Hippocampal formation (tissue), 2 donors: ENCODE measurements around the gene METTL23.
"Not testable (repeated sequence)": the region's sequence is repeated elsewhere in the genome, so short reads cannot be mapped to it uniquely, and the experiment has no call there.

Source experiments
- DNase-seq, 2 donors: peaks; one replicate each; lab custom pipeline; 2025; lab: John Stamatoyannopoulos, UW

METTL23 gene

DNA sequence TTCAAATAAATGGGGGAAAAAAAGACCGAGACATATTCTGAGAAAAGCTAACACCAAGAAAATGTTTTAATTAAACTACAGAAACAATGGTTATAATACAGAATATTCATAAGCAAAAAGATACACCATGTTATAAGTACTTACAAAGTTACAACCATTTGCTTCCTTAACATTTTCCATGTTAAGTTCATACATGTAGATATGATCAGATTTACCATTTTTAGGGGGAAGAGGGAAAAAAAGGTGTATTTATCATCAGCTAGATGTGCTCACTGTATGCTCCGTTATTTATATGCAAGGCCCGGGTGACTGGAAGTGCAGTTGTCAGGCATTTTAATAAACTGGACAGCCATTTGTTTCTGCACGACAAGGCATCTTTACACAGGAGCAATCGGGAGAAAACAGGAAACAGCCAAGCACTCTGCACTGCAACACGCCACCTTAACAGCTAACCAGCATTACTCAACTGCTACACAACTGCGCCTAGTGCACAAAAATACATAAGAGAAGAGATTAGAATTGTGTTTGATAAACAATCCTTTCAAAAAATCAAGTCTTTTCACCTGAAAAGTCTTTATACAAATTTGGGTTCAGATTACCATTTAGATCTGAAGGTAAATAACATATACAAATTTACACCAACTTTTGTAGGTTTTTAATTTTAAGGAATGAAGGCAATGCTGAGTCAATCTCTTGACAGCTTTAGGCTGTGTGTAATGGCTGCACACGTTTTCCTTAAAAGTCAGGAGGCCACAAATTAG is 7.6 kb downstream of the METTL23 start:
- DNase-seq = no peak

DNA sequence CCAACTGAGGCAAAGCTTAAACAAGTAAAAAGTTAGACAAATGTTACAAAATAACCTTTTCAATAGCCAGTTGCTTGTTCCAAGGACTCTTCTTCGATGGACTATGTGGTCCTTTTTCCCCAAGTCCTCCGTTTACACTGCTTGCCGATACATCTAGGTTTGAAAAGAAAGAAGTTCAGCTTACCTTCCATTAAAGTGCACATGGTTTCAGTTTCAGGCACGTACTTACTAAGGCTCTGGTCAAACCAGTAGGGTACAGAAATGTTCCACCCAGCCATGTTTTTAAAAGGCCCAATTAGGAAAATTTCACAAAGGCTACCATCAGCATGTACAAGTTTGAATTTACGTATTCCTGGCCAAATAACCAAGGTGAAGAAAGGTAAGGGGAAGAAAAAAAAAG is 8.4 kb downstream of the METTL23 start:
- DNase-seq = no peak

DNA sequence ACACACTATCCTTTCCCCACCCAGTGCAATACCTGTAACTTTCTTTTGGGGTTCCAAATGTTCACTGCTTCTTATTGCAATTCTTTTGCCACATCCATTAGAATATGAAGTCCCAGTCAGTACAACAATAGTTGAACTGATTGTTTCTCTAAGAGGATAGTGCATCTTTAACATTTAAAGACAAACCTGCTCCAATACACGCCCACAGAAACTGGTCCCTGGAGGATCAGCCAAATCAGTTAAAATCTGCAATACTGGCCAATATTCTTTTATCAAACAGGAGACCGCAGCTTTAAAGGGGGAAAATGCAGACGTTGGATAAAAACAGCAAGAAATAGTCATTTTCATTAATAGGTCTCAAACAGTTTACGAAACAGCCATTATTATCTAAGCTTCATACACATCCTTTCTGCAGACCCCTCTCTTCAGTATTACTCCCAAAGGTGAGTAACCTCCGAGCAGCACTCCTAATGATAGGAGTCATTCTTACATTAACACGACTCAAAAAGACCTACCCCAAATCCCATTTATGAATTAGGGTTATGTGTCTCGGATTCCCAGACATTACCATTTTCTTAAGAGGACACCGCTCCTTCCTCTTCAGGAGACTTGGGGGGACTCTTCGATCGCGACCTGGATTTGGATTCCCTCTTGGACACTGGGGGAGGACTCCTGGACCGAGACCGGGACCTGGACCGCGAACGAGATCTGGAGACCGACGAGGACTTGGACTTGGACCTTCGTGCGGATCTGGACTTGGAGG is 9.1 kb downstream of the METTL23 start:
- no peak for DNase-seq

DNA sequence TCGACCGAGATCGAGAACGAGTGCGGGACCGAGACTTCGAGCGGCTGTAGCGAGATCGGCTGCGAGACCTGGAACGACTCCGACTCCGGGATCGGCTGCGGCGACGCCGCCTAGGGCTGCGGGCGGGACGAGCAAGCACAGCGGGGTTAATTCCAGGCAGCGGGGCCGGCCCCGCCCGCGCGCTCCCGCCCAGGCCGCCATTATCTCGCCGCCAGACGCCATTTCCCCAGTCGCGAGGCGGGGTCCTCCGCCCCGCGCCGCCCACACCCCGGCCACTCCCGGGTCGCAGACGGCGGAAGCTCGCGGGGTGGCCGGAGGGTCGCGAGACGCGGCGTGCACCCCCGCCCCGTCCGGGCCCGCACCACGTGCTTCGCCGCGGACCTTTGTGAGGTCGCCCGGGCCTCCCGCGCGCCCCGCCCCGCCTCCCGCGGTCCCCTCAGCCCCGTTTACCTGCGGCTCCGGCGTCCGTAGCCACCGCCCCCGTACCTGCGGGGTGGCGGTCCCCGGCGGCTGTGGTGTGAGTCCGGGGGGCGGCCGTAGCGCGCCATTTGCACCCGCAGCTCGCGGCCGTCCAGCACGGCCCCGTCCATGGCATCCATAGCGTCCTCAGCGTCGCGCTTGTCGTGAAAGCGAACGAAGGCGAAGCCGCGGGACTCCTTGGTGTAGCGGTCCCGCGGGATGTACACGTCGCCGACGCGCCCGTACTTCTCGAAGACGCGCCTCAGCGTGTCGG is 9.9 kb downstream of the METTL23 start:
- DNase-seq = peak; percentile 60 to 67

GRCh38 chr17:76737082-76737675 is 10.5 kb downstream of the METTL23 start, which contains the start of gene SRSF2:
TSS of gene SRSF2 (minus strand) at chr17:76737331. CDS start at chr17:76737160, 171 bp downstream.
- DNase-seq = peak; percentile 96 to 97

DNA sequence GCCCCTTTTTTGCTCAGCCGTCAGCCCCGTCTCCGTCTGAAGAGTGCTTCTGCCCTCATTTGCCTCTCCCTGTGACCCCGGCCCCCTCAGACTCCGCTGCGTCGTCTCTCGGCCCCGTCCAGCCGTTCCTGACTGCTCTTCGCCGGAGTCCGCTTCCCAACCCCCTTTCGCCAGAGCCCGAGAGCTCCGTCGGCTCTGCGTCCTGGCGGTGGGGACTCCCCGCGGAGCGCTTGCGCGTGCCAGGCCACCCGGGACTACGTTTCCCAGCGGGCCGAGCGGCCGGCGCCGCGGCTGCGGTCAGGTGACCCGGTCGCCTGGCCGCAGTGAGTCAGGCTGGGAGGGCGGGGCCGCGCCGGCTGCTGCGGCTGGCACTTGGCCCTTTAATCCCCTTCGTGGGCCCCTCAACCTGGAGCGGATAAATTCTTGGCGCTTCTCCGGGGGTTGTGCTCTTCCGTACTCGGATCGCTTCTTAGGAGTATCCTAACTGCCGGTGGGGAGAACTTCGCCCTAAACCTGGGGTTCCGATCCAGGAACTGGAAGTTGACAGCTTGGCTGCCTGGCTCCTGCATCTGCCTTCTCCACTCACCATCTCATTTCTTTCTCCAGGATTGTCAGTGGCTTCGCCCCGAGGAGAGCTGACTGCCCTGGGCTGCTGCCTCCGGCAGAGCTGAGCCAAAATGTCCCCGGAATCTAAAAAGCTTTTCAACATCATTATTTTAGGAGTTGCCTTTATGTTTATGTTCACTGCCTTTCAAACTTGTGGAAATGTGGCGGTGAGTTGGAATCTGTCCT is 11.2 kb downstream of the METTL23 start, which contains the start of gene MFSD11:
TSS of gene MFSD11 (plus strand) at position 444 of the 792 bp plus-strand sequence. CDS start at position 678, 234 bp downstream.
- DNase-seq = peak; percentile 81 to 90

GRCh38 chr17:76738468-76738850 is 11.8 kb downstream of the METTL23 start:
- no peak for DNase-seq

DNA sequence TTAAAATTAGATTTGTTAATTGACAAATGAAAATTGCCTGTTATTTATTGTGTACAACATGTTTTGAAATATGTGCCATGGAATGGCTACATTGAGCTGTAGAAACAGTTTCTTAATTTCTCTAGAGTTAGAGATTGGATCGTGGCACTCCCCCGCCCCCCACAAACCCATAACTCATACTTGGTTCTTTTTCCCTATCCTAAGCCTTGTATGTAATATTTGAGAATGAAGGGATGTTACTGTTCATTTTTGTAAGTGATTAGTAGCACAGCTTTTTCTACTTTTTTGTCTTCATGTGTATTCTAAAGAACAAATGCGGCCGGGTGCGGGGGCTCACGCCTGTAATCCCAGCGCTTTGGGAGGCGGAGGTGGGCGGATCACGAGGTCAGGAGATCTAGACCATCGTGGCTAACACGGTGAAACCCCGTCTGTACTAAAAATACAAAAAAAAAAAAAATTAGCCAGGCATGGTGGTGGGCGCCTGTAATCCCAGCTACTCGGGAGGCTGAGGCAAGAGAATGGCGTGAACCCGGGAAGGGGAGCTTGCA is 13.0 kb downstream of the METTL23 start:
- not testable (repeated sequence) for DNase-seq

- DNase-seq = no peak
These were observed 13.9 kb downstream of the METTL23 start for GRCh38 chr17:76740329-76741118.

GRCh38 chr17:76742958-76743357 is 16.3 kb downstream of the METTL23 start:
- no peak for DNase-seq

- DNase-seq = no peak
These were observed 18.1 kb downstream of the METTL23 start for GRCh38 chr17:76744747-76745146.

DNA sequence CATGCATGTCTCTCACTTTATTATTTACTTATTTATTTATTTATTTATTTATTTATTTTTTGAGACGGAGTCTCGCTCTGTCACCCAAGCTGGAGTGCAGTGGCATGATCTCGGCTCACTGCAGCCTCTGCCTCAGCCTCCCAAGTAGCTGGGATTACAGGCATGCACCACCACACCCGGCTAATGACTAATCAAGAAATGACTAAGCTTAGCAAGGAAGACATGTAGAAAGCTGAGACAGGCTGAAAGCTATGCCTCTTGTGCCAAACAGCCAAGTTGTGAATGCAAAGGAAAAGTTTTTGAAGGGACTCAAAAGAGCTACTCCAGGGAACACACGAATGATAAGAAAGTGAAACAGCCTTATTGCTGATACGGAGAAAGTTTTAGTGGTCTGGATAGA is 19.1 kb downstream of the METTL23 start:
- DNase-seq = not testable (repeated sequence)

GRCh38 chr17:76747716-76748363 is 21.2 kb downstream of the METTL23 start:
- no peak for DNase-seq

DNA sequence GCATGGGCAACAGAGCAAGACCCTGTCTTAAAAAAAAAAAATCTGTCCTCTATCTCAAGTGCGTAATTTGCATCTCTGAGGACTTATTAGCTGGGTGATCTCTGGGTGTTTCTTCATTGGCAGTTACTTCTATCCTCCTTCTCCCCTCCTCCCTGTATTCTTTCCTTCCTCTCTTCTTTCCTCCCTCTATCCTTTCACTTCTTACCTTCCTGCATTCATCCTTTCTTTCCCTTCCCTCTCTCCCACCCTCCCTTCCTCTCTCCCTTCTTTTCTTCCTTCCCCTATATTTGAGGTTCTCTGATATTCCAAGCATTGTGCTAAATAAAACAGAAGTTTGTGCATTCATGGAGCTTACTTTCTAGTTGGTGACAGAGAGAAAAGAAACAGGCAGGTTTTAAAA is 22.0 kb downstream of the METTL23 start:
- DNase-seq = no peak

- DNase-seq = no peak
These were observed 24.9 kb downstream of the METTL23 start for GRCh38 chr17:76751416-76751993.

GRCh38 chr17:76752006-76752405 is 25.4 kb downstream of the METTL23 start:
- DNase-seq = no peak

DNA sequence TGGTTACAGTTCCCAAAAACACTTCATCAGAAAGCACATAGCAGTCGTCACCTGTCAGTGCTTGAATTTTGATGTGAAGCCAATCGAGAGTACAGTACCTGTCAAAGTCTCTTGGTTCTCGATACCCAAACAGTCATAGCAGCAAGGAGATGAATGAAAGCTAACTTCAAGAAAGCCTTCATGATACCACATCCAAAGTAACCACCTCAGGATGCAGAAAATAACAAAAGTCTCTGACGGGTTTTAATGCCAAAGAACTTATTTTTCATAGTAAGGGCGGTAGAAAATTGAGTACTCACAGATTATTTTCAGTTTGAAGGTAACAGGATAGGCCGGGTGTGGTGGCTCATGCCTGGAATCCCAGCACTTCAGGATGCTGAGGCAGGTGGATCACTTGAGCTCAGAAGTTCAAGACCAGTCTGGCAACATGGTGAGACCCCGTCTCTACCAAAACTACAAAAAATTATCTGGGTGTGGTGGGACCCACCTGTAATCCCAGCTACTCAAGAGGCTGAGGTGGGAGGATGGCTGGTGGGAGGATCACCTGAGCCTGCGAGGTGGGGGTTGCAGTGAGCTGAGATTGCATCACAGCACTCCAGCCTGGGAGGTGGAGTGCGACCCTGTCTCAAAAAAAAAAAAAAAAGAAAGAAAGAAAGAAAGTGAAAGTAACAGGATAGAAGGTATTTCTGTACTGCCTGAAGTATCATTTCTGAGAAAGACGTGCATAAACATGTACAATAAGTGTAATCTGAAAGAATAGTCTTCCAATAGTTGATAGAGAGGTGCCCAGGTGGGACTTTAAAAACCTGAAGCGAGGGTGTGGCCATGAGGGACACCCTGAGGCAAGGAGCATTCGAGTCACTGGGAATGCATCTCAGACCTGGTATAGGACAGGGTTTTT is 26.7 kb downstream of the METTL23 start:
- DNase-seq = no peak

GRCh38 chr17:76755285-76755684 is 28.6 kb downstream of the METTL23 start:
- no peak for DNase-seq
